Astrocyte (in vitro differentiated cells and primary cell): ENCODE results near the gene ATP10A. TPM values are rescaled to one million over a fixed set of nuclear protein-coding genes. Genes with fewer than 3 reads are reported as not detected.

Experiments used
- DNase-seq: peaks from one replicate; pipeline ENCODE4 v3.0.0-alpha.2; 2010; ENCODE audit warnings: low read depth
- FAIRE-seq: peaks from 2 replicates; lab custom pipeline; 2011; peaks lifted over from hg19 to GRCh38; lab: Jason Lieb, UNC
- H2AFZ ChIP-seq: 2 replicates; pipeline ENCODE4 v1.6.0; 2012; ENCODE audit warnings: low read depth, low read length, inconsistent platforms
- H3K27ac ChIP-seq: 2 replicates; pipeline ENCODE4 v1.5.1; 2011; ENCODE audit warnings: low read depth, low read length, inconsistent platforms
- H3K27me3 ChIP-seq: 2 replicates; pipeline ENCODE4 v1.6.0; 2011; ENCODE audit warnings: low read length, inconsistent platforms; ENCODE audit not compliant: insufficient read depth
- H3K36me3 ChIP-seq: 2 replicates; pipeline ENCODE4 v1.5.1; 2011; ENCODE audit warnings: low read length, inconsistent platforms; ENCODE audit not compliant: insufficient read depth
- H3K4me1 ChIP-seq: 2 replicates; pipeline ENCODE4 v1.5.1; 2011; ENCODE audit warnings: low read length, inconsistent platforms; ENCODE audit not compliant: insufficient read depth
- H3K4me2 ChIP-seq: 2 replicates; pipeline ENCODE4 v1.6.0; 2012; ENCODE audit warnings: low read length, inconsistent platforms
- H3K4me3 ChIP-seq: 2 replicates; pipeline ENCODE4 v1.5.1; 2011; ENCODE audit warnings: low read depth, mild to moderate bottlenecking, low read length, inconsistent platforms; ENCODE audit not compliant: insufficient read depth
- H3K79me2 ChIP-seq: 2 replicates; pipeline ENCODE4 v1.6.0; 2012; ENCODE audit warnings: mild to moderate bottlenecking, low read length, inconsistent platforms; ENCODE audit not compliant: insufficient read depth
- H3K9ac ChIP-seq: 2 replicates; pipeline ENCODE4 v1.6.0; 2012; ENCODE audit warnings: mild to moderate bottlenecking, low read length, inconsistent platforms
- H3K9me3 ChIP-seq: 2 replicates; pipeline ENCODE4 v1.5.1; 2012; ENCODE audit warnings: low read depth, mild to moderate bottlenecking, low read length, inconsistent platforms; ENCODE audit not compliant: insufficient read depth
- H4K20me1 ChIP-seq: 2 replicates; pipeline ENCODE4 v1.6.0; 2012; ENCODE audit warnings: low read length, inconsistent platforms; ENCODE audit not compliant: insufficient read depth
- H3K27ac Mint-ChIP-seq: one replicate; pipeline ENCODE4 v1.8.0; 2021; ENCODE audit warnings: mild to moderate bottlenecking, mixed read lengths; ENCODE audit not compliant: unreplicated experiment
- H3K27me3 Mint-ChIP-seq: one replicate; pipeline ENCODE4 v1.8.0; 2021; ENCODE audit warnings: low read depth, mixed read lengths; ENCODE audit not compliant: unreplicated experiment
- H3K36me3 Mint-ChIP-seq: one replicate; pipeline ENCODE4 v1.8.0; 2021; ENCODE audit warnings: low read depth, mixed read lengths; ENCODE audit not compliant: unreplicated experiment
- H3K4me1 Mint-ChIP-seq: one replicate; pipeline ENCODE4 v1.8.0; 2021; ENCODE audit warnings: low read depth, mixed read lengths; ENCODE audit not compliant: unreplicated experiment
- H3K4me3 Mint-ChIP-seq: one replicate; pipeline ENCODE4 v1.8.0; 2021; ENCODE audit warnings: mild to moderate bottlenecking, moderate library complexity, mixed read lengths; ENCODE audit not compliant: unreplicated experiment
- H3K9me3 Mint-ChIP-seq: one replicate; pipeline ENCODE4 v1.8.0; 2021; ENCODE audit warnings: mild to moderate bottlenecking, mixed read lengths; ENCODE audit not compliant: unreplicated experiment
- EZH2 ChIP-seq: IDR thresholded peaks from 2 replicates; pipeline ENCODE4 v1.6.1; 2012; ENCODE audit warnings: mild to moderate bottlenecking, low read length, inconsistent platforms; ENCODE audit not compliant: insufficient read depth
- total RNA-seq: library from RNA; stranded (reverse); gene quantifications from 2 replicates; pipeline ENCODE4 v1.2.1, GENCODE V29; 2021
- TF ChIP-seq, protein P1 (sequence below): IDR thresholded peaks from 2 replicates; pipeline ENCODE4 v1.5.1; 2011; ENCODE audit warnings: low read depth, mild to moderate bottlenecking, inconsistent platforms, low read length, moderate library complexity; ENCODE audit not compliant: insufficient read depth

Gene ATP10A
- total RNA-seq, 1 donor from 2014 or later, result 21.1 TPM

DNA sequence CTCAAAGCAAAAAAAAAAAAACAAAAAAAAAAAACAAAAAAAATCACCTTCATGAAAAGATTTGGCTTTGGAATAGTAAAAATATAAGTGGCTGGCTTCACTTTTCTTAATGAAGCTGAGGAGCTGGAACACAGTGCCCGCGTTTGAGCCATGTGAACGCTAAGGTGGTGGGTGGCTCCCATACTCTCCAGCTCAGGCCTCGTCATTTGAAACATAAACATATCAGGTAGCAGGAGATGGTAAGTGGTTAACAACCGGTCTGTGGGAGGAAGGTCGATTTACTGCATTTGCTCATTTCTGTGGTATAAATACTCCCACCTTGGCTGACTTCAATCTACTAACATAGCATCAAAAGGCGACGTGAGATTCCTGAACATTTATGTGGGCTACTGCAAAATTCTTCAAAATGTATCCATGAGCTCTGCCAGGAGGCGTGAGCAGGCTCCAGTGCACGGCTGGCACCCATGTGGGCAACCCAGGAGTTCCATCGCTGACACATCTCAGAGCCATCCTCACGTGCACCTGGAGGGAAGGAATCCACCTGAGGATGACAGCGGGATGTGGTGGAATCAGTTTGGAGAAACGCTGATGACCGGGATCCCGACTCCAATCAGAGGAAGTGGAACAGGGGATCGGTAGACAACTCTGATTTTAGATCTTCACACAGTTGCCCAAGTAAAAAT lies 157.6 kb downstream of the ATP10A start:
- H3K27me3 ChIP-seq, result no peaks in the 10 kb centered on the region
- Mint-ChIP-seq H3K4me3 (no peak overlapping the region), H3K9me3 (no peaks in the 10 kb centered on the region), H3K27ac (no peak overlapping the region), H3K27me3 (peaks cover 11% of the 10 kb centered on the region), H3K36me3 (peaks cover 14% of the 10 kb centered on the region), H3K4me1 (peaks cover 2% of the 10 kb centered on the region)
- FAIRE-seq, result no peak
- H3K4me1 ChIP-seq, result peaks cover 4% of the 10 kb centered on the region
- no peak overlapping the region for H3K4me2 ChIP-seq
- no peak overlapping the region for H3K27ac ChIP-seq
- no peak overlapping the region for H3K4me3 ChIP-seq
- H3K79me2 ChIP-seq, result no peaks in the 10 kb centered on the region
- no peak overlapping the region for H3K9ac ChIP-seq
- DNase-seq, result peak; percentile 10
- TF ChIP-seq EZH2, result no peak
- TF ChIP-seq, protein P1, sequence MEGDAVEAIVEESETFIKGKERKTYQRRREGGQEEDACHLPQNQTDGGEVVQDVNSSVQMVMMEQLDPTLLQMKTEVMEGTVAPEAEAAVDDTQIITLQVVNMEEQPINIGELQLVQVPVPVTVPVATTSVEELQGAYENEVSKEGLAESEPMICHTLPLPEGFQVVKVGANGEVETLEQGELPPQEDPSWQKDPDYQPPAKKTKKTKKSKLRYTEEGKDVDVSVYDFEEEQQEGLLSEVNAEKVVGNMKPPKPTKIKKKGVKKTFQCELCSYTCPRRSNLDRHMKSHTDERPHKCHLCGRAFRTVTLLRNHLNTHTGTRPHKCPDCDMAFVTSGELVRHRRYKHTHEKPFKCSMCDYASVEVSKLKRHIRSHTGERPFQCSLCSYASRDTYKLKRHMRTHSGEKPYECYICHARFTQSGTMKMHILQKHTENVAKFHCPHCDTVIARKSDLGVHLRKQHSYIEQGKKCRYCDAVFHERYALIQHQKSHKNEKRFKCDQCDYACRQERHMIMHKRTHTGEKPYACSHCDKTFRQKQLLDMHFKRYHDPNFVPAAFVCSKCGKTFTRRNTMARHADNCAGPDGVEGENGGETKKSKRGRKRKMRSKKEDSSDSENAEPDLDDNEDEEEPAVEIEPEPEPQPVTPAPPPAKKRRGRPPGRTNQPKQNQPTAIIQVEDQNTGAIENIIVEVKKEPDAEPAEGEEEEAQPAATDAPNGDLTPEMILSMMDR, result no peak
- H3K36me3 ChIP-seq, result no peaks in the 10 kb centered on the region
- H4K20me1 ChIP-seq, result no peaks in the 10 kb centered on the region
- no peaks in the 10 kb centered on the region for H3K9me3 ChIP-seq
- H2AFZ ChIP-seq, result no peak overlapping the region

- Histone ChIP-seq H3K9me3 (no peaks in the 10 kb centered on the region), H3K27ac (no peak overlapping the region), H3K27me3 (no peaks in the 10 kb centered on the region), H4K20me1 (no peaks in the 10 kb centered on the region), H3K4me2 (no peak overlapping the region), H3K9ac (no peak overlapping the region), H3K36me3 (peaks cover 4% of the 10 kb centered on the region), H2AFZ (no peak overlapping the region), H3K4me1 (peaks cover 4% of the 10 kb centered on the region), H3K79me2 (no peaks in the 10 kb centered on the region), H3K4me3 (no peak overlapping the region)
- Mint-ChIP-seq H3K27ac (no peak overlapping the region), H3K27me3 (peaks cover 9% of the 10 kb centered on the region), H3K4me1 (peaks cover 2% of the 10 kb centered on the region), H3K9me3 (no peaks in the 10 kb centered on the region), H3K36me3 (peaks cover 10% of the 10 kb centered on the region), H3K4me3 (no peak overlapping the region)
- TF ChIP-seq, protein P1, result no peak
- no peak for TF ChIP-seq EZH2
- DNase-seq (no peak), FAIRE-seq (no peak)
Measured at GRCh38 chr15:25703726-25704125, 159.4 kb downstream of the ATP10A start.

DNA sequence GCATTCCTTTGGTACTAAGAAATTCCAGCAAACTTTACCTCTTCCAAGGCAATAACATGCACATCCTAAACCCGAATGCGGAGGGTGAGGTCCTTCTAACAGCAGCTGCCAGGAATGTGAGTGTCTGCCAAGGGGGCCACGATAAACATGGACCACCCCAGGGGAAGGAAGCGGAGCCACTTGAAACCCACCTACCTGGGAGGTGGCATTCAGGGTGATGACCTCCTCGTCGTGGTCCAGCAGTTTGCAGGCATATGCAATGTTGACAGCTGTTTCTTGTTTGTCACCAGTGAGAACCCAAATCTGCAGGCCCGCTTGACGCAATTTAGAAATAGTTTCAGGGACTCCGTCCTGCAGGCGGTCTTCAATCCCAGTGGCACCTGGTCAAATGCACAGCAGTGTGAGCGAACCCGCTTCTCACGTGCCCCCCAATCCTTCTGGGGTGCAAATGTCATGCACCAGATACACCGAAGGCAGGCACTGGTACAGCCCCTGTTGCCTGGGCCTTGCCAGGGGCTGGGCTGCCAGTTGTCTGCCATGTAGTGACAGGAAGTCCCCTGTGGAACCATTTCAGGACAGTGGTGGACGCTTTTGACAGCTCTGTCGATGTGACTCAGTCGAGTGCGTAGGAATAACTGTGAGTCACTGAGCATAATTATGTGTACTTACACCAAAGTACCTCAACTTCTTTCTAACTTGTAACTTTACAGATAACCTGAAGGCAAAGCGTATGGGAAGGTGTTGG lies 161.2 kb downstream of the ATP10A start:
- Histone ChIP-seq H4K20me1 (no peaks in the 10 kb centered on the region), H3K27me3 (no peaks in the 10 kb centered on the region), H3K4me1 (peaks cover 4% of the 10 kb centered on the region), H3K79me2 (no peaks in the 10 kb centered on the region), H2AFZ (no peak overlapping the region), H3K36me3 (peaks cover 4% of the 10 kb centered on the region), H3K4me2 (no peak overlapping the region), H3K27ac (no peak overlapping the region), H3K9me3 (no peaks in the 10 kb centered on the region), H3K9ac (no peak overlapping the region), H3K4me3 (no peak overlapping the region)
- FAIRE-seq (no peak), DNase-seq (peak; percentile 50)
- Mint-ChIP-seq H3K36me3 (peaks cover 12% of the 10 kb centered on the region), H3K27ac (no peak overlapping the region), H3K4me3 (no peak overlapping the region), H3K27me3 (peaks cover 8% of the 10 kb centered on the region), H3K4me1 (peaks cover 2% of the 10 kb centered on the region), H3K9me3 (no peaks in the 10 kb centered on the region)
- no peak for TF ChIP-seq EZH2
- TF ChIP-seq, protein P1, result no peak
